NOMO-1 (cell line): ENCODE data around the gene WBP11.

Source experiments
- DNase-seq, 2 experiments: peaks; one replicate each; lab custom pipeline; 2025; ENCODE audit not compliant: unreplicated experiment in 2 of 2; lab: John Stamatoyannopoulos, UW

Gene WBP11

DNA sequence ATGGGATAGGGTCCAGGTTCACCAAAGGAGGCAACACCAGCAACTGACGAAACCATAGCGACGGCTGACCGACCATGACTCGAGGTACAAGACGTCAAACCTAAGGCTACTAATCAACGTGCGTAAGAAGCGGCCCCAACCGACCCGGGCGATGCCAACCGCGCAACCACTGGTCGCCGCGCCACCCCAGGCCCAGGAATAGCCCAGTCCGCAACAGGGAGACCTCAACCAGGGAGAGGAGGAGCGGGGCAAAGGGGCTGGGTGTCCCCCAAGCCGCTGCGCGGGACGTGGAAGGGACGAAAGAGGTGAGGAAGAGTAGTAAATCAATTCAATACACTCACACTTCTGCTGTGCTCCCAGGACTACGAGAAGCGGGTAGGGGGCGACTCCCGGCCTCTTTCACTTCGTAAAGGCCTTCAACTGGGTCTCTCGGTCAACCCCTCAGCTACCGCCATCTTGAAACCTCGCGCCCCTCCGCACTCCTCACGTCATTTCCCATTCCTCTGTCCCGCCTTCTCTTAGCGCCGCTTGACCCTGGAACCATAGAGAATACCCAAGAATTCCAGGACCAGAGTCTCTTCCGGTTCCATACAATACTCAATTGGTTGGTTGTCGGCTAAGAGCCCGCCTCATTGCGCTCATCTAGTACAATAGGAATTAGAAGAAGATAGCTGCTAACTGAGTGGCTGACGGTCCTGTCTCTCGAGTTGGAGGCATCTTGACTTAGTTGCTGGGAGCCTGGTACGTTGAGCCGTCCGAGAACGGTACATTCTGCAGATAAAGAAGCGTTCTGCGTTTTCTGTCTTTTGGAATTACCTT, at the start of gene WBP11, which contains the start of gene C12orf60:
WBP11 (minus strand) TSS at position 468 of the 819 bp plus-strand sequence. CDS start 2,095 bp downstream, outside the sequence.
C12orf60 (plus strand) TSS at position 660 of the 819 bp plus-strand sequence. CDS start 19,266 bp downstream, outside the sequence.
- DNase-seq: peak; percentile 96 to 99

DNA sequence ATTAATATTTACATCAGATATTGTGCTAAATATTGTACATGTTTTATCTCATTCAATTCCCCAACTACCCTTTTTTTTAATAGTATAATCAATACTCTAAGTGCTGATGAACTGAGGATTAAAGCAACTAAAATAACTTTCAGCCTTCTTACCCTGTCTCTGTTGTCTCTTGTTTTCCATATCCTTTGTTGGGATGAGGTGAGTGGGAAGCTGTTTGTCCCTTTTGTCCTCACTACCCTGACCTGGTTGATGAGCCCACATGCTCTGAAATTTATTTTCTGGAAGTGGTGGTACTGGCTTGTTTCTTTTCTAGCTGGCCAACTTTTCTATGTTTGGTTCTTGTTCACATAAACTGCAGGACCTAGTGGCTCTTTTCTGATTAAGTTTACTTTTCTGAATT, 49.6 kb upstream of the WBP11 start:
- DNase-seq: no peak

DNA sequence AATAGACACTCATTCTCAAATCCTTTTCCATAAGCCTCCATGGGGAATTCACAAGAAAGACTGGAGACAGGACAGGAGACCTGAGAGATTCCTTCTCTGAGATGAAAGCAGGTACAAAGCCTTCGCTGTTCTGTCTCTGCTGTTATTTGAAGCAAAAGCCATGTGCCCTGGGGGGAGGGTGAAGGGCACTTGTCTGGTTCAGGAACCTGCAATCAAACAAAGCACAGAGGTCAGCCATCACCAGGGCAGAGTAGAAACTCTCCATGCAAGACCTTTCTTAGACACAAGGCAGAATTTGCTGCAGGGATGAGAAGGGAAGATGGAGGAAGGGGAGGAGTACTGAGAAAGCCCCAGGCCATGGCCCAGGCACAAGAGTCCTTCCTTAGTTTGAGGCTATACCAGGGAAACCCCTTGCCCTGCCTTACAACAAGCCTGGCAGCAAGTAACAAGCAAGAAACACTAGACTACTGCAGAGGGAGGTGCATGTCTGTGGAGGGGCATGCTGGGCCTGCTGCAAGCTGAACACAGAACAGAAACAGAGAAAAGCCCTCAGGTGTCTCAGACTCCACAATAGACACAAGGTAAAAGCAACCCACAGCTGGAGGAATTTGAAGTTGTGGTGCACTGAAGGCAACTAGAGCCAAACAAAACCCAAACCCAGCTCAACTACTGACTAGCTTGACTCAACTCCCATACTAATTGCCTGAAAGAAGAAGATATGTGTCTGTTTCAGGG, 47.8 kb upstream of the WBP11 start:
- no peak for DNase-seq

DNA sequence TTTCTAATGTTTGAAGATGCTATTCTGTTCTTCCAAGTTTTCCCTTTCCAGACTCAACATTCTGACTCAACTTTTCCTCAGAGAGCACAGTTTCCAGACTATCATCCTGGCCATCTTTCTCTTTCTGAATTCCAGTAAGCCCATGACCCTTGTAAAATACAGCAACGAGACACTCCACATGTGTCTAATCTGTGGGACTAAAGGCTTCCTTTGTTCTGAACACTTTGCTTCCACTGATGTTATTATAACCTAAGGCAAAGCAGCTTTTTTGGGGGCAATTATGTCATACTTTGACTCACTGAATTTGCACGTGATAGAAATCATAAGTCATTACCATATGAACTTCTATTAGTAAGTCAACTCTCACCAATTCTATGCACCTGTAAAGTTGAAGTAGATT, 46.4 kb upstream of the WBP11 start:
- no peak for DNase-seq

DNA sequence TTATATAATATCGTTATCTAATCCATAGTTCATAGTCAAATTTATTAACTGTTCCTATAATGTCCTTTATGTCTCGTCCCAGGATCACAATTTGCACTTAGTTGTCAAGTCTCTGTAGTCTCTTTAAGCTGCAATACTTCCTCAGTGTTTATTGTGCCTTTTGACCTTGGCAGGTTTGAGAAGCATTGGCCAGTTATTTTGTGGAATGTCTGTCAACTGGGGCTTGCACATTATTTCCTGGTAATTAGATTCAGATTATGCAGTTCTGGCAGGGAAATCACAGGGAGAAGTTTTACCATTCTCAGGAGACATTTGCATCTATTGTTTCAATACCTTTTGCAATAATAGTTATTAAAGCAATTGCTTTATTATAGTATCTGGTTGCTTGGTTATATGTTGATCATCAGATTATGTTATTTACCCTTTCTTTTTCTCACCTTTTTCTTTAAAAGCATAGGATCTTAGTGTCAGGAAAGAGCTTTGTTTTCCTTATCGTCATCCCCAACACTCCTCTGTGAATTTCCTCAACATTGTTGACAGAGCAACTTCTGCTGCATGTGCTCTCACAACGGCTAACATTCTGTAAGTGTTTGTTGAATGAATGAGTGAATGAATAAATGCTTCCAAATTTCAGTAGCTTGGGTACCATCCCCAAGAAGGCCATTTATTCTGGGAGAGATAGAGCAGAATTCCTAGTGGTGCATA, 43.8 kb upstream of the WBP11 start:
- DNase-seq: no peak

DNA sequence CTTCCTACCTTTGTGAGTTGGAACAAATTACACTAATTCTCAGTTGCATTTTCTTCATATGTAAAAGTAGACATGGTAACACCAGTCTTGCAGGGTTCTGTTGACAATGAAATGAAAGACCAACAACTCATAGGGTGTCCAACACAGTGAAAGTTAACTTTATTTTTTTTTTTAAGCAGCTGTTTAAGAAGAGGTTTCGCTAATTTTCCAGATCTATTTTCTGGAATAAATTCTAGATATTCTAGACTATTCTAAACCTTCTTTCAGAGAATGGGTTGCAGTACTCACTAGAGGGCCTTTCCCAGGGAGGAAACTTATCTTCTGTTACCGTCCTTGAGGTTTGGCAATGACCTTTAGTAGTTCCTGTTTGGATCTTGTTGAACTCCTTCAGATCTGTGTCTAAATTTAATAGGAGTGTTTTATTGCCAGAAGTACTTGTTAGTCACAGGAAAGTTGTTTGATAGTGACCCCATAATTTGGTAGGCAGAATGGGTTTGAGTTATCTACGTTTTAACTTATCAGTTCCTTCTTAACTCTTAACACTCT, 42.8 kb upstream of the WBP11 start:
- peak; percentile 8 to 47 for DNase-seq

DNA sequence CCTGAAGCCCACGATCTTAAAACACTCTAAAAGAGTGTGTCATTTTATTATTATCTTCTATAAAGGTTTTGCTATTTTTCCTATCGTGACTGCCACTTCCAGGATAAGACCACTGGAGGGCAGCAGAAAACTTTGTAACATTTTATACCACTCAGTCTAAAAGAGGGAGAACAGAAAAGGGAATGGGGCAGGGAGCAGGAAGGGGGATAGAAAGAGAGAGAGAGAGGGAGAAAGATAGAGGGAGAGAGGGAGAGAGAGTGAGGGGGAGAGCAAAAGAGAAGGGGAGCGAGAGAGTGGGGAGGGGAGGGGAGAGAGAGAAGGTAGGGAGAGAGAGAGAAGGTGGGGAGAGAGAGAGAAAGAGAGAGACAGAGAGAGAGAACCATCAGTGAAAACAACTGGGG, 42.1 kb upstream of the WBP11 start:
- DNase-seq: peak in 1 of 2 experiments; percentile 33

DNA sequence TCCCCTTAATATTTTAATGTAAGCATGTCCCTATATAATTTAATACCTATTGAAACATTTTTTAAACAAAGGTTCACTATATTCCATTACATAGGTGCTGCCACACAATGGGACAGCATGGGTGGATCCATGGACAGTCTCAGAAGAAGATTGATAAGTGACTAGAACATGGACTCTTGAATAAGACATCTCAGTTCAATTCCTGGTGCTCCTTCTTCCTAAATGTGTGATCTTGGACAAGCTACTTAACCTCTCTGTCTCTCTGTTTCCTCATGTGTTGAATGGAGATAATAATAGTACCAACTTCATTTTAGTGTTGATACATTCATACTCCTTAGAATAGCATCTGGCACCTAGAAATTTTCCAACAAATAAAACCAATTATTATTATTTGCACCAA, 41.1 kb upstream of the WBP11 start:
- DNase-seq: no peak

DNA sequence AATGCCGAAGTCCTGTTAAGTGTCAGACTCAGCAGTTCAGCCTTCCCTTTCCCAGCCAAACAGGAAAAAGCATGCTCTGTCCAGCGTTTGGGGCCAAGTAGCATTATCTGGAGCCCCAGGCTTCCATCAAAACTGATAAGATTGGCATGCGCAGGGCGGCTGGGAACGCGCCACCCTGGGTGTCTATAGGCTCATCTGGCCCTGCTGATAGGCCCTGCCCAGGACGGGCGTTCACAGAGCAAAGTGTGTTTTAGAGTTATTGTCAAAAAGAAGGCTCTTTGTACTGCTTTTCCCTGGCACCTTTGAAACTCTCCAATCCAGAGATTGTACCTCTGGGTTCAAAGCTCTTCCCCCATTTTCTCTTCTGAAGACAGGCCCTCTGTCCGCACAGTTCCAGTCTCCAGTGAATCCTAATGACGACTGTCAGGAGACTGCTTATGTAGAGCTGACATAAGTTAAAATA, 40.2 kb upstream of the WBP11 start, which contains the start of gene ART4:
ART4 (minus strand) TSS at position 102 of the 463 bp plus-strand sequence. CDS start 413 bp downstream, outside the sequence.
- no peak for DNase-seq

DNA sequence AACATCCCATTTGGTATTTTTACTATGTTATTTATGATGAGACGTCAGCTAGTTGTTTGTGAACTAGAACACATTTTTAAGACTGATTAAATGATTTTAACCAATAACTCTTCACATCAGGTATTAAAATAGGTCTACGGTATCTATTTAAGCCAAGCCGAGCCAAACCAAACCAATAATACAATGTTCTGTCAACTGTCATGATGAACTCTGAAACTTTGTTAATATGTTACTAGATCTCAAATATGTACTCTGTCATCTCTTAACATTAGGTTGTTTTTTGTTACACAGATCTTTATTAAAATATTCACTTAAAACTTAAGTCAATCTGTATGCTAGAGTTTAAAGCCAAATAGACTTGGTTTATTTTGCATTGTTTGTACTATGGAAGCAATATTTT, 39.0 kb upstream of the WBP11 start:
- DNase-seq: no peak

DNA sequence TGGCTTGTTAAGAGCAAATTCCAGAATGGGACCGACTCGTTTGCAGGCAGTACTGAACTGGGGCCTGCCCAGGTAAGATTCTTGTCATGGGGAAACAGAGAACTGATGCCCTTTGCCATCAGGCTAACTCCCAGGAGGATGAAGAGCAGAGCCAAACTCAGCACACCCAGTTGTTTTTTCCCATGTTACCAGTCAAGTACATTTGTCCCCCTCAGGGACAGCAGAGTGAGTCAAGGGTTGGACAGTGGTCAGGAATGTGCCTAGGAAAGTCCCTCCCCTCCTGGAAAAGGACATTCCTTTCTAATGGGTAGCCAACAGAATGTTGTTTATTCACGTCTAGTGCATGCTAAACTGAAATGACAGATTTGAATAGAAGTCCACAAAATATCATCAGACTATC, 38.5 kb upstream of the WBP11 start:
- no peak for DNase-seq

DNA sequence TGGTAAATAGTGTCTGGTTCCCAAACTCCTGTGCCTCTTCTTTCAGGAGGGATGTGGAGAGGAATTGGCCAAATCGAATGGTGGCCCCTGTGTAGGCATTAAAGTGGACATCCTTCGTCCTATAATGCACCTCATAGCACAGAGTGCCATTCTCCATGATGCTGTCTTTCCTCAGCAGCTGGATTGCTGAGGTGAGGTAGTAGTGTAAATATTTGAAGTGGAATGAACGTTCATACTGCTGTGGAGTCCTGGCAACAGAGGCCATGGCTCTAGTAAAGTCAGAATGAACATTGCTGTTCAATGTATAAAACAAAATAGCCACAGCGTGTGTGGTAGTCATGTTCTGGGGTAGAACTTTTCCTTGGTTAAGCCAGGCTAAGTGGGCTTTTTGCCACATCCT, 37.3 kb upstream of the WBP11 start:
- no peak for DNase-seq

DNA sequence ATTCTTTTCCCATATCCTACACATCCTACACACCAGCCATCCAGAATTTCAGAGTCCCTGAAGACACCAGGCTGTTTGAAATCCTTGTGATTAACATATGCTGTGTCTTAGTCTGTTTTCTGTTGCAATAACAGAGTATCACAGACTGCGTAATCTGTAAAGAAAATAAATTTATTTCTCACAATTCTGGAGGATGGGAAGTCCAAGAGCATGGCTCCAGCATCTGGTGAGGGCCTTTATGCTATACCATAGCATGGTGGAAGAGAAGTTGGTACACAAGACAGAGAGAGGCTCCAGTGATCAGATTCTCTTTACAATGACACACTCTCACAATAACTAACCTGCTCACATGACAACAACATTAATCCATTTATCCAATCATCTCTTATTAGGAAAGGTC, 36.0 kb upstream of the WBP11 start:
- no peak for DNase-seq

DNA sequence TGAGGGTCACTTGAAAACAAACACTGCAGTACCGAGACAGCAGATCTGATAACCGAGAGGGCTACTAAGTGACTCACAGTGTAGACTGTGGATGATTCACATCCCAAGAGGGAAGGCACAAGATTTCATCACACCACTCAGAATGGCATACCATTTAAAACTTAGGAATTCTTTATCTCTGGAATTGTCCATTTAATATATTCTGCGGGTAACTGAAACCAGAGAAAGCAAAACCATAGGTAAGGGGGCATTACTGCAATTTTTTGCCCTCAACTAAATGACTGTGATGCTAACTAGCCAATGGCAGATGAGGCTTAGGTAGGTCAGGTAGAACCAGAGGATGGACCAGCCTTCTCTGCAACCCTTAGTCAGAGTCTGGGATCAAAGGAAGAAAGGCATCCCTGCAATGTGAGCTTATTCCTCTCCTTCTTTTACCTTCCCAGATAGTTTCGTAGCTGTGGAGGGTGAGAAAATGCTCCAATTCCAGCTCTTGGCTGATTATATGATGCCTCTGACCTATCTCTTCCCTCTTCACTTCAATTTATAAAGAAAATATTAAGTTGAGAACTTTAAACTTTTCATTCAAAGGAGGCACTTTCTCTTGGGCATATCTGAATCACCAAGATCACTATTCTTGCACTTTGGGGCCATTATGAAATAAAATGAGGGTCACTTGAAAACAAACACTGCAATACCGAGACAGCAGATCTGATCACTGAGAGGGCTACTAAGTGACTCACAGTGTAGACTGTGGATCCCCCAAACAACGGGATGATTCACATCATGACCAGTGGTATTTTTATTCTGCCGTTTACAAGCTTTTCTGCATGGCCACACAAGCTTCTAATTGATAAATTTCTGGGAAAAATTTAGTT, 33.3 kb upstream of the WBP11 start:
- no peak for DNase-seq

DNA sequence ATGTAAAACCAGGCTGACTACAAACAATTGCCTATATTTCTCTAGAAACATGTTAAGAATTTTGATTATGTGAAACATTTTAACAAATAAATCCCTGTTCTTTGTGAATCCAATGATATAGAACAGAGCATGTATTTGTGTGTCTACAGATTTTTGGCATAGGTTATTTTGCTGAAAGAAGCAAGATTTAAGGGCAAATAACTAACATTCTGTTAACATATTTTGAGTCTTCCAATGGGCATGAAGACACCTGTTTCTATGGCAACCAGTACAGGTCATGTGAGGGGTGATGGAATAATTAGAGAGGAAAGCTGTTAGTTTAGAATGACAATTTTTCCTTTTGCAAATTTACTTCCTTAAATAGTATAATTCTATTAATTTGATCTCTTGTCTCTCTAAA, 31.2 kb upstream of the WBP11 start:
- no peak for DNase-seq

DNA sequence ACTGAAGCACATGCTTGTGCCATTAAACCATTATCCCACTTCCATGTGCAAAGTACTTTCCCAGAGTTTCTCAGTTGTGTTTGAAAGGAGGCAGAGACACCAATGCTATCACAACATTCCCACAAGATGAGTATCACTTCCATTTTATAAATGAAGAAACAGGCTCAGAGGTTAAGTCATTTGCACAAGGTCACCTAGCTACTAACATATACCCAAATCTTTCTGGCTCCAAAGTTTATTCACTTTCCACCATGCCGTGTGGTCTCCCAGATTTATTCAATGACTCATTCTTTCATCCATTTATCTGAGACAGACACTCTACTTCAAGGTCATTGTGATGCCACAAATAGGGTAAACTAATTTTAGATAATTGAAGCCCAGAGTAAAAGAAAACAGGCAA, 30.7 kb upstream of the WBP11 start:
- no peak for DNase-seq

DNA sequence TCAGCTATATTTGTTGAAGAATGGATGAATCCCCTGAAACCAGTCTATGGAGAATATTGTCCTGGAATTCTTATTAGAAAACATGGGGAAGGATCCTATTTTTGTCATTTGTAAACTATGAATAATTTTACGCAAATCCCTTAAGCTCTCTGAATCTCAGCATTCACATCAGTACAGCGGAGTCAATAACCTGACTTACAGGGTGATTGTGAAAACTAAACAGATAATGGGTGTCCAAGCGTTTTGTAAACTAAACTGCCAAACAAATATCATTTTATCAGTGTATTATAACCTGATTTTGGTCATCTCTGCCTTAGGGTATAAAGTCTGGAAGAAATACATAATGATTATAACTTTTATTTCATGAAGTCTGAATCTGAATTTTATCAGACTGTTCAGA, 30.1 kb upstream of the WBP11 start:
- DNase-seq: no peak

DNA sequence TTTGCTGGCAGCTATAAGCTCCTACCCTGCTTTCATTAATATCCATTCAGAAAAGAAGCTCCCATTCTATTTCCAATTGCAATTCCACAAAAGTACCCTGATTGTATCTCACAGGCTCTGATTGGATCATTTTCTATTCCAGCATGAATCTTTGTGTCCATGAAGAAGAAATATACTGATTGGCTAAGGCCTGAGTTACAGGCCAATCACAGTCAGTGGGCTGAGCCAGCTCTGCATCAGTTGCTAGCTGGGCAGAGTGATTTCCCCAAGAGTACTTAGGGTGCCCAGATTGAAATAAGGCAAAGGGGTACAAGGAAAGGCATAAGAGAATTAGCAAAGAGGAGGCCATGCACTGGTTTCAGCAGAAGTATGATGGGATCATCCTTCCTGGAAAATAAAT, 25.6 kb upstream of the WBP11 start:
- DNase-seq: no peak

DNA sequence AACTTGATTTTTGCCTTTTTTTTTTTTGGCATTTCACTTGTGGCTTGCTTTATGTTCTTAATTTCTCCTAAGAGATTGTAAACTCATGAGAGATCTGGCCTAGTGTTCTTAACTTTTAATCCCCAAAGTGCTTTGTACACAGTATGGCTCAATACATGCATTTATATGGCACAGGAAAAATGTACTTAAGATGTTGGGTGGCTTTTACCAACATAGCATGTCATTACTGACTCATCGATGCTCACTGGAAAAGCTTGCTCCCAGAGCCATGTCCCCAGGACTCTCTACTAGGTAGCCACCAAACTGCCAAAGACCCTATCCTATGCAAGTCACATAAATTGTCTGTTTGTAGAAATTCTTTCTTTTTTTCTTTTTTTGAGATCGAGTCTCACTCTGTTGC, 23.8 kb upstream of the WBP11 start:
- DNase-seq: no peak

DNA sequence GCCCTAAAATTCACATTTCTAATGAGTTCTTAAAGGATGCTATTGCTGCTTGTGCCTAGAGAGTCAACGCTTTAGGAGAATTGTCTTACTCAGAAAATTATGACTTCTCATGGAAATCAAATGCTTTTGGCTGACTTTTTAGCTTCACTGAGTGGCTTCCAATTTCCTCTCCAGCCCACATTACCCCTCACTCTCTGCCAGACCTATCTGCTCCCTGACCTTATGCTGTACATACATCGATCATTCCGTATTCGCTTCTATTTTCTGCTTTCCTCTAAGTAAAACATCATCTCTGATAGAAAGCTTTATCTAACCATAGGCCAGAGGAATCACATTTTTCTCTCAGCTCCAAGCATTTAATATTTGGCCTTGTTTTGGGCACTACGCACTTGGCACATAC, 23.2 kb upstream of the WBP11 start:
- no peak for DNase-seq
